ENCODE measurements around the gene SLITRK4. TPM values are rescaled to one million over a fixed set of nuclear protein-coding genes. Genes with fewer than 3 reads are reported as not detected.

The SLITRK4 gene, protein sequence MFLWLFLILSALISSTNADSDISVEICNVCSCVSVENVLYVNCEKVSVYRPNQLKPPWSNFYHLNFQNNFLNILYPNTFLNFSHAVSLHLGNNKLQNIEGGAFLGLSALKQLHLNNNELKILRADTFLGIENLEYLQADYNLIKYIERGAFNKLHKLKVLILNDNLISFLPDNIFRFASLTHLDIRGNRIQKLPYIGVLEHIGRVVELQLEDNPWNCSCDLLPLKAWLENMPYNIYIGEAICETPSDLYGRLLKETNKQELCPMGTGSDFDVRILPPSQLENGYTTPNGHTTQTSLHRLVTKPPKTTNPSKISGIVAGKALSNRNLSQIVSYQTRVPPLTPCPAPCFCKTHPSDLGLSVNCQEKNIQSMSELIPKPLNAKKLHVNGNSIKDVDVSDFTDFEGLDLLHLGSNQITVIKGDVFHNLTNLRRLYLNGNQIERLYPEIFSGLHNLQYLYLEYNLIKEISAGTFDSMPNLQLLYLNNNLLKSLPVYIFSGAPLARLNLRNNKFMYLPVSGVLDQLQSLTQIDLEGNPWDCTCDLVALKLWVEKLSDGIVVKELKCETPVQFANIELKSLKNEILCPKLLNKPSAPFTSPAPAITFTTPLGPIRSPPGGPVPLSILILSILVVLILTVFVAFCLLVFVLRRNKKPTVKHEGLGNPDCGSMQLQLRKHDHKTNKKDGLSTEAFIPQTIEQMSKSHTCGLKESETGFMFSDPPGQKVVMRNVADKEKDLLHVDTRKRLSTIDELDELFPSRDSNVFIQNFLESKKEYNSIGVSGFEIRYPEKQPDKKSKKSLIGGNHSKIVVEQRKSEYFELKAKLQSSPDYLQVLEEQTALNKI
- total RNA-seq: 6.6 and 7.0 TPM in 2 replicates

DNA sequence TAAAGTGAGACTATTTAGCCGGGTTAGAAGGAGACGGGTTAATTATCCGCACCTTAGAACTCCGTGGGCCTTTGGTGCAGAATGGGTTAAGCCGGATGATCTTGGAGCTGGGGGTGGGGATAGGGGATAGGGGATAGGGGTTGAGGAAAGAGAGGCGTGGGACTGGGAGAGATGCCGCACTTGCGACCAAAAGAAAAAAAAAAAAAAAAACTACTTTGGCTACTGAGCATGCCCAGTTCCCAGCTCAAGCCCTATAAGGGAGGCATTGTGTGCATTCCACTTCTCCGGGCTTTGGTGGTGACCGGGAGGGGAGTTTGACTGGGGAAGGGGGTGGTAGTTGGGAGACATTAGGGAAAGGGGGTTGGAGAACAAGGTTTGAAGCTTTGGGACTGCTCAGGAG is at the start of gene SLITRK4:
Gene SLITRK4, minus strand, starts transcription at position 187 of the 400 bp plus-strand sequence. CDS start 4,993 bp downstream, outside the sequence.

Other genes starting within 250 kb of the SLITRK4 start
- gene SPANXN3, start 118.6 kb downstream of the SLITRK4 start, total RNA-seq: not detected in 2 replicates
- gene SPANXN2, start 84.7 kb upstream of the SLITRK4 start, total RNA-seq: not detected in 2 replicates
- not detected in 2 replicates for gene UBE2NL, start 248.0 kb upstream of the SLITRK4 start, total RNA-seq

All from subcutaneous preadipocyte (primary cell).